HG03432 (cell line): Measurements from ENCODE around the gene MARK2.

Experiments used
- ATAC-seq: cut with Tn5 transposase; IDR thresholded peaks from one replicate; pipeline ENCODE4 v1.9.1; 2021; ENCODE audit warnings: mild to moderate bottlenecking, moderate library complexity; ENCODE audit not compliant: unreplicated experiment

The MARK2 gene

DNA sequence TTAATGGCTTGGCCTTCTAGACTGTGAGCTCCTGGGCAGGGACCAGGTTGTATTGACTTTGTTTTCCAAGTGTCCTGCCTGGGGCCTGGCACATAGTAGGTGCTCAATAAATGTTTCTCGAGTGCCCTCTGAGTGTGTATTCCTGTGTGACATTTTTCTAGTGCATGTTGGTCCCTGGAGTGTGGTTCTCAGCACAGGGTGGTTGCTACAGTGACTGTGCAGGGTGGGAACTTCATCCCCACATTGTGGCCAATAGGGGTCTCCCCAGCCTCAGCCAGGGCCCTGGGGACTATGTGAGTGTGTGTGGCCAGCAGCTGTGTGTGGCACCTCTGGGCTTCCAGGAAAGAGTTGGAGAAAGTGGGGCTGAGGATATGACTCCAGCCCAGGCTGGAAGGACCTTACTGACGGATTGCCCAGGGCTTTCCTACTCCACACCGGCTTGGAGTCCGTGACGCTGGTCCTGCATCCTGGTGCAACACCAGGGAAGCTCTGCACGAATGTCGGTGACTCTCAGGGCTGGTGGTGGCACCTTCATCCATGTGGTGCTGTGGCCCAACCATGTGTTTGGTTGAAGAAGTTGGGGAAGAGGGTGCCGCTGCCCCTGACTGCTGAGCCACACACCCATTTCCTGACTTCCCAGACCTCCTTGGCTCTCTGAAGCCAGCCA, 9.0 kb upstream of the MARK2 start:
- ATAC-seq: no peak

GRCh38 chr11:63831326-63831725, 7.6 kb upstream of the MARK2 start:
- ATAC-seq: no peak

GRCh38 chr11:63832336-63832735, 6.6 kb upstream of the MARK2 start:
- ATAC-seq: no peak

DNA sequence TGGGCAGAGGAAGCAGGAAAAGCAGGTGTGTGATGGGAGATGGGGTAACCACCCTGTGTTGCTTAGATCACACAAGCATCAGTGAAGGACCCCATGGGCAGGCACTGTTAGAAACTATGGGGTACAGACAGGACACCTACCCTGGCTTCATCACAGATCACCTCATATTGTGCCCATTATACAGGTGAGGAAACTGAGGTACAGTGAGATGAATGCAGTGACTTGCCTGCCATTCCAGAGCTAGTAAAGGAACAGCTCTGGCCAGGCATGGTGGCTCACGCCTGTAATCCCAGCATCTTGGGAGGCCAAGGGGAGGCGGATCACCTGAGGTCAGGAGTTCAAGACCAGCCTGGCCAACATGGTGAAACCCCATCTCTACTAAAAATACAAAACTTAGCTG, 5.9 kb upstream of the MARK2 start:
- ATAC-seq: no peak

DNA sequence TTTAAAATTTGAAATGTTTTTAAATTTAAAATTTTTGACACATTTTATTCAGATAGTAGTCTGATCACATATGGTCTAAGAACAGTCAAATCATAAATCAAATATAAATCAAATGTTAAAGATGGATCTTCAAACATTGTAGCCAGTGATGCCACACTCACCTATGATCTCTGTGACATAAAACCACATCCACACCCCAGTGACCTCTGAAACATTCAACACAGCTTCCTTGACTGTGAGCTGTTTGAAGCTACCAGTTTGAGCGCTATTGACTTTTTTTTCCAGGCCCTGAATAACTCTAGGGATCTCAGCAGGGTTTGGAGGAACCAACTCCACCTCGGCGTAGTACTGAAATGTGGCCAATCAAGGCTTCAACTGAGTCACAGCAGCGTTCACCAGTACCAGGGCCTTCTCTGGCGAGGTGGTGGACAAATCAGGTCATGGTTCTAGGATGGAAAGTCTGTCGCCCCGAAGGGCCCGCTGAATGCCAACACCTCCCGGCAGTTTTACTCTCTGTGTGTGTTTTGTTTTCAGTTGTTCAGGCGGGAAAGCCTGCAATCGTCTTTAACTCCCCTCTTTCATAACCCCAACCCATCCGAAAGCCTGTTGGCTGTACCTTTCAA, 4.3 kb upstream of the MARK2 start:
- ATAC-seq: no peak

DNA sequence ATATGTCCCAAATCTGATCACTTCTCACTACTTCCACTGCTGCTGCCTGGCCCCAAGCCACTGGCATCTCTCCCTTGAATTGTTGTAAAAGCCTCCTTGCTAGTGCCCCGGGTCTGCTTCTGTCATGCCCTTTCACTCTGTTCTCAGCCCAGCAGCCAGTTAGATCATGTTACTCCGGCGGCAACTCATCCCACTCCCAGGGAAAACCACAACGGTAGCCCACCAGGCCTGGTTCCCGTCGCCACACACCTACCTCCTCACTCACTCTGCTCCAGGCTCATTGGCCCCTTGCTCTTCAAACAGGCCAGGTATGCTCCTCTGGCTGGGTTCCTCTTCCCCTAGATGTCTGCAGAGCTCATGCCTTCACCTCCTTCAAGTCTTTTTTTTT, 3.8 kb upstream of the MARK2 start:
- ATAC-seq: no peak

GRCh38 chr11:63837027-63837688, 1.8 kb upstream of the MARK2 start:
- ATAC-seq: no peak

DNA sequence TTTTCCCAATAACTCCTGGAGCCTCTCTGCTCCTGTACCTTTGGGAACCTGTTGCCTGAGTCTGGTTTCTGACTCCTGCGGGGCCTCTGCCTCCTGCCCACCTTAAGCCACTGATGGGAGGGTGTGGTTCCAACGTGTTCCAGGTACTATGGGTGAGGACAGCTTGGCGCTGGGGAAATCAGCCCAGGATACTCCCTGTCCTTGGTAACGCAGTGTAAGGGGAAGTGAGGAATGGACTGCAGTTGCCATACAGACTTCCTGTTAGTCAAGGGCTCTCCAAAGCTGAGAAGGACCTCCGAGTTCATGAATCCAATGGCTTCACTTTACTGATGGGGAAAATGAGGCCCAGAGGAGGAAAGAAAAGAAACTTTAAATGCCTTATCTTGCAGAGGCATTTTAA, 1.2 kb upstream of the MARK2 start:
- no peak for ATAC-seq

- ATAC-seq: no peak
These were observed 696 bp upstream of the MARK2 start for GRCh38 chr11:63838150-63838677.

DNA sequence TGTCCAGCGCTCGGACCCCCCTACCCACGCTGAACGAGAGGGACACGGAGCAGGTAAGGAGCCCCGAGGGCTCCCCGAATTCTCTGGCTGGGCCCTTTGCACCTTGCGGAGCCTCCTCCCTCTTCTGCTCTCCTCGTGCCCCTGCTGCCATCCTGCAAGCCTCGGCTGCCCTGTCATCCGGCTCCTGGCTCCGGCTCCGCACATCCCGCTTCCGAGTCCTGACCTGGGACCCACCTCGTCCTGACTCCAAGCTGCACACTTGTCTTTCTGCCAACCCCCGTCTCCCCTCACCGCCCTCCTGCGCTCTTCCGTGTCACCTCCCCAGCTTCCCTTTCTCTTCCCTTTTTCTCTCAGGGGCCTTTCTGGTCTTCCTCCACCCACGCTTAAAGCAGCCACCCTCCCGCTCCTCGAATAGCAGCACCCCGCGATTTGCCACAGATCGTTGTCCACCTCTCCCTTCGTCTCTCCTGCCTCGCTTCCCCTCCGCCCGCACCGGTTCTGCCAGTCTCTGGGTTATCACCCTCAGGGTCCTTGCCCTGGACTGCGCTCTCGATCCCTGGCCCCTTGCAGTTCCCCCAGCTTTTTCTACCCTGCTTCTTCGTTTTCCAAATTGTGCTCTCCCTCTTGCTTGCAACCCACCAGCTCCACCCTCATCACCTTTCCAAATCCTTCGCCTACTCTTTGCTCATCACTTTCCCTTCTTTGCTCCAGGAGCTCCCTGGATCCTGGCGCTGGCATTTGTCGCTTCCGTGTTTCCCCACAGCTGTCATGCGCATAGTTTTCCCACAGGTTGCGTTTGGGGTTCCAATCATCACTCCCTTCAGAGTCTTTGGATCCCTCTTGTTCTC, 822 bp downstream of the MARK2 start:
- ATAC-seq: peak; percentile 4

- no peak for ATAC-seq
These were observed 1.6 kb downstream of the MARK2 start for GRCh38 chr11:63840356-63841060.

- no peak for ATAC-seq
These were observed 2.6 kb downstream of the MARK2 start for GRCh38 chr11:63841554-63841953.

DNA sequence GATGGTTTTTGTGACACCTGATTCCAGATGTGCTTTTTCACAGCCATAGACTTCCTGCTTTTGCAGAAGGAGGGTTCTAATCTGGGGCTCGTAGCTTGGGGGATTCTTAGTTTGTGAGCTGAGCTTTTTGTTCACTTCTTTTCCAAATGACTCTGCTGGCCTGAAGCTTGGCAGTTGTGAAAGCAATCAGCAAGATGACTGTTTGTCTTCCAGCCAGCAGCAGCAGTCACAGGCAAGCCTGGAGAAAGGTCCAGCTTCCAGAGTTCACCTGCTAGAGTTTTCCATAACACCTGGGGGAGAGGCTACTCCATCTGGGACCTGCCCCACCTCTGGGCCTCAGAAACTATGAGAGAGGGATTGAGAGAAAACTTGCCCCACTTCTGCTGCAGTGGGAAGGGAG, 4.1 kb downstream of the MARK2 start:
- ATAC-seq: no peak

DNA sequence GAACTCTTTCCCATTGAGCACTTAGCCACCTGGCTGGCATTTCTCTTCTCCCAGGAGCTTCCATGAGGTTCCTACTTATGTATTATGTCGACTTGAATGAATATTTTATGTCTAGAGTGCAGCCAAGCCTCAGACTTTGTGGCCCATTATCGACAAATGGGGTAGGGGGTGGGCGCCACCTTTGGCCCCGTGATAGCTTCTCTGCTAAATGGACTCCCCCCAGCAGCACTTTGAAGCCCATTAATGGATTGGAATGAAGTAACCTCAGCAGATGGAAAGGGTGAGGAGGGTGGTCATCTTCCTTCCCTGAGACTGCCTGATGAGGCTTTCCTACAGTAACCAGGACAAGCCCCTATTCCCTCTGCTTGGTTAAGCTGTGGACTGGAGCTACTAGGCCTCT, 5.9 kb downstream of the MARK2 start:
- ATAC-seq: no peak

- ATAC-seq: no peak
These were observed 6.4 kb downstream of the MARK2 start for GRCh38 chr11:63845303-63845702.

GRCh38 chr11:63845911-63846310, 7.0 kb downstream of the MARK2 start:
- no peak for ATAC-seq

- ATAC-seq: no peak
These were observed 8.0 kb downstream of the MARK2 start for GRCh38 chr11:63846897-63847296.

GRCh38 chr11:63847363-63847762, 8.5 kb downstream of the MARK2 start:
- no peak for ATAC-seq

- no peak for ATAC-seq
These were observed 10.8 kb downstream of the MARK2 start for GRCh38 chr11:63849691-63850090.

GRCh38 chr11:63850920-63851319, 12.0 kb downstream of the MARK2 start:
- ATAC-seq: no peak

DNA sequence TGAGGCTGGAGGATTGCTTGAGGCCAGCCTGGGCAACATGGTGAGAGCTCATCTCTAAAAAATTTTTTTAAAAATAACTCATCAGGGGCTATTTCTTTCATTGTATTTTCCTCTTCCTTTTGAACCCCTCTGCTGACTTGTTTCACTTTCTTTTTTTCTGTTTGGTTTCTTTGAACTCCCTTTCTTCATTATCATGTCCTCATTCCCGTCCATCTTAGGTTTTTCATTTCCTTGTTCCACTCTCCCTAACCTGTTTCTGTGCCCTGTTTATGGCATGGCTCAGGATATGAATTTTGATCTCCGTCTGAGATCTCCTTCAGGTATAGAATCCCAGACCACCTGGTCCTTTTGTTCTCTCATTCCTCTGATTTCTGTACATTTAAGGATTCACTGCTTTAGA, 12.5 kb downstream of the MARK2 start:
- ATAC-seq: no peak
